ENCODE results near the gene SSTR4.

SSTR4 gene

DNA sequence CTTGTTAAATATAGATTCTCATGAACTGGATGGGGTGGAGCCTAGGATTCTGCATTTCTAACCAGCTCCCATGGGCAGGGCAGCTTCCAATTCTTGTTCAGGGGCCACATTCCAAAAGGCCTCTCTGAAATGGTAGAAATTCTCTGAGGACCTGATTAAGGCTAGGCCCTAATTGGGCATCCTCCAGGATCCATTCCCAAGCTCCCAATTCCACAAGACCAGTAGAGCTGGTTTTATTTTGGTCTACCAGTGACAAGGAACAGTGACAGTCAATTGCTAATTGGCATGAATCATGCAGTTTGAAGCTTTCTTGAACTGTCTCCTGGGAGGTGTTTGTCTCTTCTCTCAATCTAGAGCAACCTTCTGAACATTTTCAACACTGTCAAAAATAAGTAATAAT, 11.3 kb downstream of the SSTR4 start:
- no peak for FAIRE-seq

DNA sequence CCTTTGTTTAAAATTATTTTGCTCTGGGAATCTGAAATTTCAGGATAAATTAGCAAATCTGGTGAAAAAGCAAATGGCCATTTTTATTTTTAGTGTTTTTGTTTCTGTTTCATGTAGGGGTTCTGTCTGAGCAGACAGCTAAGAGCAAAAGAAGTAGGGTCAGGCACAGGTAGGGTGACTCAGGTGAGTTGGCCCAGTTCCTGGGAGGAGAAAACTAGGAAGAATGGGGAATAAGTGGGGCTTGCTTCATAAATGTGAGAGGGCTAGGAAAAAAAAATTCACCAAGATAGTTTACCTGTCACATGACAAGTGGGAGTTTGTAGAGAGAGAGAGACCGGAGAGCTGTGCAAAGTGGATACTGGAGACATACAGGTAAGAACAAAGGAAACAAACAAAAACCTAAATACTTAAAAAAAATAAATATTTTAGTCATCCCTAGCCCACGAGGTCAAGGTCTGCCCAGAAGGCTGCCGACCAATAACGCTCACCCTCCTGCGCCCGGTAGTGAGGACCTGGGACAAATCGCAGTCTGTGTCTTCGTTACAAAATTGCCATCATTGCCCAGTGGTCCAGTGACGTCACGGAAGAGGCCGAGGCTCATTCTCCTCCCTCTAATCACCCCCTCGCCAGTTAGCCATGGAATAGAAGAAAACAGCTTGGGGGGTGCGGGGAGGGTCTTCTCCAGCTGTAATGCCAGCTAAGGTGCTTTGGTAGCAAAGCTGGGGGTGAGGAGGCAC, 12.1 kb downstream of the SSTR4 start:
- FAIRE-seq = no peak

DNA sequence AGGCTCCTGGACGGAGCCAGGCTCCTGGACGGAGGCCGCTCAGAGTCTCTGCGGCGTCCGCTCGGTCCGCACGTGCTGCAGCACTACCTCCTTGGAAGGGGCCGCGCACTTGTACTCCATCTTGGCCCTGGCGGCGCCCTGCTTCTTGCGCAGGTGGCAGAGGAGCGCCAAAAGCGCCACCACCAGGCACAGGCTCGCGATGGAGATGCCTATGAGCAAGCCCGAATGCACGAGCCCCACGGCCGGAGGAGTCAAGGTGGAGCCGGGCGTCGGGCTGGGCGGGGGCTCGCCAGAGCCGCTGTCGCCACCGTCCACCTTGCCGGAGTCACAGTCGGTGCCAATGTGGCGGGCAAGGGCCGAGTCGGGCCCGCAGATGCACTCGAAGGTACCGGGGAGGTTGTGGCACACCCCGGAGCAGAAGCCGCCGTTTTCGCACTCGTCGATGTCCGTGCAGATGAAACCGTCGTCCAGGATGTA, 12.7 kb downstream of the SSTR4 start:
- no peak for FAIRE-seq

DNA sequence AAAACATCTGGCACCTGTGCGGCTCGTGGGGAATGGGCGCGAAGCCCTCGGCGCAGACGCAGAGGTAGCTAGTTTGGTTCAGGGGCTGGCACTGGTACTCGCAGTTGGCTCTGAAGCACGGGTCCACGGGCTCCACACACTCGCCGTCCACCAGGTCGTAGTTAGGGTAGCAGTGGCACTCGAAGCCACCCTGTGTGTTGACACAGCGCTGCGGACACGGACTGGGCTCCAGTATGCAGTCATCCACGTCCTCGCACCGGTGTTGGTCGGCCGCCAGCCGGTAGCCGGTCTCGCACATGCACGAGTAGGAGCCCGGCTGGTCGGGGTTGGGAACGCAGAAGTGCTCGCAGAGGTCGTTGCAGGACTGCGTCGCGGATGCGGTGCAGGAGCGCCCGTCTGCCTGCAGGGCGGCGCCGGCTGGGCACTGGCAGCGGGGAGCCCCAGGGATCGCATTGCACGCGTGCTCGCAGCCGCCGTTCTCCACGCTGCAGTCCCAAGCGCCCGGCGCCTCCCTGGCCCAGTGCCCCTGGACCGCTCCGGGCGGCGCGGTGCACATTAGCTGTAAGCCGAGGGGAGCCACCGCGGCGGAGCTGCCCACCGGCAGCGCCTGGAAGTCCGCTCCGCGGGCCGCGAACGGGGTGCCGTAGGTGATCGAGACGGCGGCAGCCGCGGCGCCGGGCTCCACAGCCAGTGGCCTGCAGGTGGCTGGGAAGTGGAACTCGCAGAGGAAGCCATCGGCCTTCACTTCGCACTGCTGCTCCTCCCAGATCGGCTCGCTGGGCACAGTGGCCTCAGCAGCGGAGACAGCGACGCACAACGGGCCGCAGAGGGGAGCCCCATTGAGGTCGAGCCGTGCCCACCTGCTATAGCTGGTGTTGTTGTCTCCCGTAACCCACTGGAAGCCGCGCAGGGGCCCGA, 13.4 kb downstream of the SSTR4 start:
- no peak for FAIRE-seq

DNA sequence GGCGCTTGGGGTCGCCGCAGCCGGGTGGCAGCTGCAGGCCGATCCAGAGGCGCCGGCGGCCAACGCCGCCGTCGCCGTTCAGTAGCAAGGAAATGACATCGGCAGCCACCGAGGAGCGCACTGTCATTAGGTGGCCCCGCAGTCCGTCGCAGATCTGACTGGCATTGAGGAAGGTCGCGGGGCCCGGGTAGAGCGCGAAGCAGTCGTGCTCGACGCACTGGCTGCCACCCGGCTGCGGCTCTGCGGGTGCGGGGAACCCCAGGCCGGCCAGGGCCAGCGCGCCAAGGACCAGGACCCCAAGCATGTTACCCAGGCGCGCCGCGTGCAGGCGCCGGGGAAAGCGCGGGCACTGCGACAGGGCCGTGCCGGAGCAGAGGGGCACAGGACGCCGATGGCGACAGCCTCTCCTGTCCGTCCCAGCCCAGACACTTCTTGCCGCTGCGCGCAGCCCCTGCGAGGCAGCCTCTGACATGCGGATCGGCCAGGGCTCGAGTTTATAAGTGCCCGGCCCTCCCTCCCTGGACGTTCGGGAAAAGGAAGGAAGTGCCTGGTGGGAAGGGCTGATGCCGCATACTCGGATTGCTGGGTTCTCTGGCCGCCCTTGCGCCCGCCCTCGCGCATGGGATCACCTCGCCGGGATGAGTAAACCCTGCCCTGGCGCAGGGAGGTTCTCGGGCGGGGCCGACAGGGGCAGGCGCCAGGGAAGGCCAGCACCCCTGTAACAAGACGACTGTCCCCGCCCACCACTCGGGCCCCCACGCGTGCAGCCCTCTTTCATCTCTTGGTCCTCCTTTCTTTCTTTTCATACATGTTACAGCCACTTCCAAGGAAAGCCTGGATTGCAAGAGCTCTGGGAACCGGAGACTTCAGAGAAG, 14.3 kb downstream of the SSTR4 start, which contains the start of gene THBD:
TSS of gene THBD (minus strand) at position 472 of the 875 bp plus-strand sequence. CDS start at position 304, 168 bp downstream.
- FAIRE-seq = no peak

DNA sequence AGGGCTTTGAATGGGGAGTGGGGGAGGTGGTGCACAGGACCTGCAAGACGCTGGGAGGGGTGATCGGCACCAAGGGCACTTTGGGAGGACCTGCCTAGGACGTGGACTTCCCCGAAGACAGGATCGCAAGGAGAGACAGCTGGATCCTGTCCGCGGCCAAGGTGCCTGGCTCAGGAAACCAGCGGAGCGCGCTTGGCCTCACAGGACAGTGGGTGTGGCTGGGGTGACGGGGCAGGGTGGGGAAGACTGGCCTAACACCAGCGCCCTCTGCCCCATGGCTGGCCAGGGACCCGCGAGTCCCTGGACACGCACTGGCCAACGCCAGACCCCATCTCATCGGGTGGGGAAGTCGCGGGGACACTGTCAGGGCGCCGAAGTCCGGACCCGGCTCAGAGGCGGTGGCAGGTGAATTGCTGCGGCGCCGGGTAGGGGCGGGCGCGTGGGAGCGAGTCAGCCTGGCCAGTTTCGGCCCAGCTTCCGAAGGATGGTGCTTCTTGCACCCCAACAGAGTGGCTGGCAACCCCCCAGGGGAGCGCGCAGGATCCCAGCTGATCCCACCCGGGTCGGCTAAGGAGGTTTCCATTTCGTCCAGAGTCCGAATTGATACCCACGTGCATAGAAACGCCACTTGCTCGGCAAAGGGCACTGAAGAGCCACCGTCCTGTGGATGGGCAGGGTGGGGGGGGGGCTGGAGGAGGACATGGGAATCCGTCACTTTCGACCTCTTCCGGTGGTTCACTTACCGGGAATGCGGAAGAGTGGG, 15.1 kb downstream of the SSTR4 start:
- FAIRE-seq = no peak

DNA sequence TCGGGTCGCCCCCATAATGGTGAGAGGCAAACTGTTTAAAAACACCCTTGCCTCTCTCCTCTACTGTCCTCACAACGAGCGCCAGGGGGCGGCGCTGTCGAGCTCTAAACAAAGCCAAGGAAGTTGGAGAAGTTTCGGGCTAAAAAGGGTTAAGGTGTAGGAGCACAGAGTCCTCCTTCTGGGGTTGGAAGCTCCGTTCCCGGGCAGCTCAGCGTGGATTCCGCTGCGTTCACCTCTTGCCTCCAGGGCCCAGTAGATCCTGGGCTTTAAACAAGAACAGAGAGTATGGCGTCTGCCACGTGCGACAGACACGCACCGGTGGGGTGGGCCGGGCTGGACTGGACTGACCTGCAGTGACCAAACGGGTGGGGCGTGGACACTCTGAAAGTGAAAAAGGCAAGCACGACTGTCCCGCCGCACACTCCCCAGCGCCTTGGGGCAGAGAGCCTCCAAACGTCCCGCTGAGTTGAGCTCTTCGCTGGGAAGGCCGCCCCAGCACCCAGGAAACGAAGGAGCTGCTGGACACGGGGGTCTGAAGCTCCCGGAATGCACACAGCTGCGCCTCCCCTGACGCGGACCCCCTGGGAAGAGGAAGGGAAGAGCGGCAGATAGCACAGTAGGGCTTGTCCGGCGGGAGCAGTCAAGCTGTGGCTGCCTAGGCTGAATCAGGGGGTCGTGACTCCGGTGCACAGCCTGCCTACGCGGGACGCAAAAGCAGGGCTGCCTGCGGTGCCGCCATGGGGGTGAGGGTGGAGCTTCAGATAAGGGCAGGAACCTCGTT, 15.9 kb downstream of the SSTR4 start:
- FAIRE-seq = no peak

DNA sequence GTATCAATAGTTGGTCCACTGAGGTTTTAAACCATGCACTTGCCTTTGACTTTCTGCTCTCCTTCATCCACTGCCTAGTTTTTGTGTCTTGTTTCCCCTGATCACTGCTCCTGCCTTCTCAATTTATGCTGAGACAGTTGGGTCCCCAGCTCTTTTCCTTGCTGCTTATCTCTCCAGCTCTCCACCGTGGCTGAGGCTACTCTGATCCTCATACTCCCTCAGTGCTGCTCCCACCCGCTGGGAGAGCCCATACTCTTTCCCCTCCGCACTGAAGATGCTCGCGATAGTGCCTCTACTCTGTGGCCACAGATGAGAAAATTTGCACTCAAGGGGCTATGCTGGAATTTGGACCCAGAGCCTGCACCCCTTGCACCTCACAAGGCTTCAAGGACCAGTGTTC, 17.8 kb downstream of the SSTR4 start:
- FAIRE-seq = no peak

DNA sequence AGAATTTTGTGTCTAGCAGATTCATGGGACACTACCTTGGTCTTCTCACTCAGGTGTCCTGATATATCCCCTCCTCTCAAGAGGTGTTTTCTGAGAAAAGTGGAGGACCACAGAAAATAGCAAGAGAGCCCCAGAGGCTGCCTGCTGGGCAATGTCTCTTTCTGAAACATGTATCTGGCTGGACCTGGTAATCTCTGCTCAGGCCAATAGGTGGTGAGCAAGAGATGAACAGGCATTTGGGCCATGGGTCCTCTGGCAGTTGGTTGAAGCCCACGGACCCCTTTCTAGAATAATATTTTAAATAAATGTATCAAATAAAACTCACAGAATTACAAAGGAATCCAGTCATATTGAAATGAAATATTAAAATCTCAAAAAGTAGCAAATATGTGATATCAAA, 23.1 kb downstream of the SSTR4 start:
- no peak for FAIRE-seq

DNA sequence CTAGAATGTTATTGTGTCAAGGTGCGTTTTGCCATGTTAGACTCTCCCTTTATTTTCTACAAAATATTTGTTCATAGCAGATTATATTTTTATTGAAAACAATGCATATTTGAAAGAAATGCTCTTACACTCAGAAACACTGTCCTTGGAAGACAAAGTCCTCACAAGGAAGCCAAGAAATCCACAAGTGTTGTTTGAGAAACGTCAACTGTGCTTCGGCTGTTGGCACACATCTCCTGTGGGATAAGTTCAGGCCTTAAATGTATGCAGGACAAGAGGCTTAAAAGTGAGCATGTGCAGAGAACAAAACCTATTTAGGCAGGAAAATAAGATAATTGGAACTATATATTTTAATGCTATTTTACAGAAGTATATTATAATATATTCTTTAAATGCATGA, 23.9 kb downstream of the SSTR4 start:
- FAIRE-seq = no peak

DNA sequence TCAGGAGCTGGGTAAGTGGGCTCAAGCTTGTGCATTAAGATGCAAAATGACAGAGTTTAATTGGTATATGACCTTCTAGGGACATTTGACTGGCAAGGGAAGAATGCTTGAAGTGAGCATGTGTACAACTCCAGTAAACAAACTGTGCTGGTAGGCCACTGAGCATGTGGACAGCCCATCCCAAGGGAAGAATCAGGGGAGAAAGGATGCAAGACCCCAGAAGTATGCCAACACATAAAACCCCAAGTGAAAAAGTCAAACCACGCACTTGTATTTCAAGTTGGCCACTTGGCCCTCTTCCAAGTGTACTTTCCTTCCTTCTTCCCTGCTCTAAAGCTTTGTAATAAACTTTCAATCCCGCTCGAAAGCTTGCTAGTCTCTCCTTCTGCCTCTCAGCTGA, 24.7 kb downstream of the SSTR4 start:
- FAIRE-seq = no peak

DNA sequence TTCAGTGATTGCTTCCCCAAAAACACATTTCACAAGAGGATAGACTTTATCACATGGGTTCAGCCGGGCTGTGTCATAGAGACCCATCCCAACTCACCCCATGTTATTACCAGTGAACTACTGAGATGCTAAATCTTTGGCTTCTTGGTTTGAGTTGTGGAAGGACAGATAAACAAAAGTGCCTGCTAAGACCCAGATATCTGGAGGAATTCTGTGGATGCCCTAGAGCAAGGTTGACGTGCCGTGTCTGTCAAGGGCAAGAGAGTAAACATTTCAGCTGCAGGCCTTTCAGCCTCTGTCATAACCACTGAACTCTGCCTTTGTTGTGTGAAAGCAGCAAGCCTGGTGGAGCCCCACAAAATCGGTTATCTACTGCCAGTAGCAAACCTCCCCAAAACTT, 25.5 kb downstream of the SSTR4 start:
- FAIRE-seq = no peak

DNA sequence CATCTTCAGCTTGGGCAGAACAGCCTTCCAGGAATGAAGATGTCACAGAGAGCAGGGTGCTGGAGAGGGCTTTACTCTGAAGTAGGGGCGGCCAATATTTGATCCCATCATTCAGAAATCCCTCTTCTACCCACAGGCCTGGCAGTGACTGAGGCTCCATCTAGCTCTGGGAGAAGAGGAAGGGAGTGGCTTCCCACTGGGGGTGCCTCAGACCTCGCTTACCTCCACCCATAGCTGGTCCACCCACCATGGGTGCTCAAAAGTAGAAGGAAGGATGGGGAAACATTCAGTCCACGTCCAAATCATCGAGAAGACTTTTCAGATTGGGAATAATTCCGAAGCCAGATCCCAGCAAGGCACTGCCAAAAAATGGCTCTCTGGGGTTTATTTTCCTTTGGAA, 26.1 kb downstream of the SSTR4 start:
- FAIRE-seq = no peak

DNA sequence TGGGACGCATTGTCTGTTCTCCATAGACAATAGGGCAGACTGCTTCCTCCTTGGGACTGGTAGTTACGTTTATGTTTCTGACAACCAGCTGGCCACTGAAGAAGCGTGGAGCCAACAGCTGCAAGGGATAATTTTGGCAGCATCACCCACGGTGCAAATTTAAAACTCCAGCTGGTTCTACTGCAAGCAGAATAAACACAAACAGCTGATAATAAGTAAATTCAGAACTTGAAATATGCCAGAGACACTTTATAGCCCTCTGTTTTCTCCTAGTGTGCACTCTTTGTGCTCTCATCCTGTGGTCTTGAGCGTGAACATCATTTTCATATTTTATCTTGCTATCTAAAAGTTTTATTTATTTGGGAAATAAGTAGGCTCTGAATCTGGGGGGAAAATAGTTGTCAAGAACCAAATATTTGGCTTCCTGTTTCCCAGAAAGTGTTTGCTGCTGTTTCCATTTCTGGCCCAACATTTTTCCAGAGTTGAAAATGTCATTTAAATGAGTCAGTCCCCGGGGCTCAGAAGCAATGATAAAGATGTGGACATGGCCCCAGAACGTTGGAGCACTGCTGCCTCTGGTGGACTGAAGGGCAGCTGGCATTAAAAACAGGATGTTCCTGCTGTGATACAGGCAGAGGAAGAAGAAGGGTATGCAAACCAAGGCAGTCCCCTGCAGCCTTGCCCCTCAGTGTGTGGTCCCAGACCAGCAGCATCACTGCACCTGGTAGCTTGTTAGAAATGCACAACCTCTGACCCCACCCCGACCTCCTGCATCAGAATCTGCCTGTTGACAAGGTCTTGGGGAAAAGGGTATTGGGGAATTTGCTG, 26.8 kb downstream of the SSTR4 start:
- no peak for FAIRE-seq

DNA sequence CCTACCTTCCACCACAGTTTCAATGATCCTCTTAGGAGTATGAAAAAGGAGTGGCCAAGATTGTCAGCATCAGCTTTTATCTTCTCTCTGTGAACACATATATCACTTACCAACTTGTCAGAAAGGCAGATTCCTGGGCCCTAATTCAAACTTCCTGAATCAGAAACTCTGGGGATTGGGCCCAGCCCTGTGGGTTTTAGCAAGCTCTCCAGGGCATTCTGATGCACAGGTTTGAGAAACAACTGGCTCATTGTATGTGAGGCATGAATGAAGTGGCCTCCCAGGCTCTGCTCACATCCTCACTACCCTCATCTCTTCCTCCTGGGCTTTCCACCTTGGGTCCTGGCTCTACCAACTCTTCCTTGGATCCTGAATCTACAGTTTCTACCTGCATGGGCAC, 27.5 kb downstream of the SSTR4 start:
- FAIRE-seq = no peak

DNA sequence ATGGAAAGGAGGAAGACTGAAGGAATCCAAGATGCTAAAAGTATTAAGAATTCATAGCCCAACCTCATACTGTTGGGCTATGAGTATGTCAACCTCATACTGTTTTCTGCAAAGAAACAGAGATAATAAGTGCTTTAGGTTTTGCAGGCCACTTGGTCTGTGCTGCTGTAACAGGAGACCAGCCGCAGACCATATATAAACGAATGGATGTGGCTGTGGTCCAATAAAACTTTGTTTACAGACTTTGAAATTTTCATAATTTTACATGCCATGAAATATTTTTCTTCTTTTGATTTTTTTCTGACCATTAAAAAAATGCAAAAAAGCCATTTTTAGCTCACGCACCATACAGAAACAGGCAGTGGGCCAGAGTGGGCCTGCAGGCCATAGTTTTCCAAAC, 28.1 kb downstream of the SSTR4 start:
- no peak for FAIRE-seq

DNA sequence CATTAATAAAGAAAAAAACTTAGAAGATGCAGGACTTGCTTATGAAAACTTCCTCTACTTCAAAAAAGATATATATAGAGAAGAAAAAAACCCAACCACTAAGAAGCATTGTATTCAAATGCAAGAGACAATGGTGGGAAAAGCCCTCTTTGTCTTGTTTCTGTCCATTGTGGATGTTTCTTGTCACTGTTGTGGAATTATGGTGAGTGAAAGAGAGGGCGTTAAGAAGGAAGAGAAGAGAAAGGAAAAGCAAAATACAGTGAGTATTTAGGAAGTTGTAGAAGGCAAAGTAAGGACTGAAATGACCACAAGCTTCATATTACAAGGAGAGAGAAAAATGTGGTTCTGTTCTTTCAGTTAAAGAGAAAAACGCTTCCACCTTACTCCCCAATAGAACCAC, 28.5 kb downstream of the SSTR4 start:
- no peak for FAIRE-seq

DNA sequence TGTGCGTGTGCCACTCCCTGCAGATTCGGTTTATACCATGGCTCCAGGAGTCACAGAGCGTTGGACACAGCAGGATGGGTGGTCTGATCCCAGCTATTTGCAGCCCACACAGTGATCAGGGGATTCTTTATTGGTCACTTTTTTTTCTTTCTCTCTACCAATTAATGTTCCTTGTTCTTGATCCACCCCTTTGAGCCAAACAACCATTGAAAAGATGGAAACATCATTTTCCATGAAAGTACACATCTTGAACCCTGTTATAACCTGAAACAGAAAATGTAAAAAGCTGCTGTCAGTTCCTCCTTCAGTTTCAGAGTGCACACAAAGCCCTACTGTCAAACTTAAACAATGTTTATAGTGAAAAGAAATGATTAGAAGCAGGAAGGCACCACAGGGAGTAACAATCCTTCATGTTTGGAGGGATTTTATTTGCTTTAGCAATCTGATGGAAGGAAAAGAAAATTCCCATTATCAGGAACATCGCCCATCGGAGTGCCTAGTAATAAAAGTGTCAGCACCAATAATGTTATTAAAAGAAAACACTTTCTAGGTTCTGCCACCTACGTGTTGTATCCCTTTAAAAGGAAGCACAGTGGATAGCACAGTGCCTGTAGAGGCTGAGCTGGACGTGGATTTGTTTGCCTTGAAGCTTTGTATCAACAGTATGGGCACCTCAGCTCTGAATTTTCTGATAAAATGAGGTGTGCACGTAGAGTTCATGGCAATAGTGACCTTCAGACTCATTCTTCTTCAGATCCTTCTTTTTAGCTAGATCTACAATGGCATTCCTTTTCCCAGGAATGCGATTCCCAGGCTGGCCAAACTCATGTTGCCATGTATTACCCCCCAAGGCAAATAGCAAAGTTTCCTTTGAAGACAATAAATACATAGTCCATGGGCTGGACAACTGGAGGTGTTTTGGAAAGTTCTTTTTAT, 30.4 kb downstream of the SSTR4 start:
- FAIRE-seq = no peak

DNA sequence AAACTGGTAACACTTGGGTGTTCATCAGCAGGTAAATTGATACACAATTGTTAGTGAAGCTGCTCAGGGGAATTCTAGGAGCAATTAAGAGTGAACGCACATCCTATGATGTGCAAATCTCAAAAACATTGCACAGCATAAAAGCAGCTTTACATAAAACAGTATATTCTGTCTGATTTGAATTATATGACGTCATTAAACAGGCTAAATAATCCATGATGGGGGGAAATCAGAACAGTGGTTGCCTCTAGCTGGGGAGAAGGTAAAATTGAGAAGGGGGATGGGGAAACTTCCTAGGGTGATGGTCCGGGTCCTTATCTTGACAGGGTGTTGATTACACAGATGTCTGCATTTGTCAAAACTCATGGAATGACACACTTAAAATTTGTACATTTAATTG, 31.7 kb downstream of the SSTR4 start:
- no peak for FAIRE-seq
